ENCODE results near the gene TLE2.

The TLE2 gene

DNA sequence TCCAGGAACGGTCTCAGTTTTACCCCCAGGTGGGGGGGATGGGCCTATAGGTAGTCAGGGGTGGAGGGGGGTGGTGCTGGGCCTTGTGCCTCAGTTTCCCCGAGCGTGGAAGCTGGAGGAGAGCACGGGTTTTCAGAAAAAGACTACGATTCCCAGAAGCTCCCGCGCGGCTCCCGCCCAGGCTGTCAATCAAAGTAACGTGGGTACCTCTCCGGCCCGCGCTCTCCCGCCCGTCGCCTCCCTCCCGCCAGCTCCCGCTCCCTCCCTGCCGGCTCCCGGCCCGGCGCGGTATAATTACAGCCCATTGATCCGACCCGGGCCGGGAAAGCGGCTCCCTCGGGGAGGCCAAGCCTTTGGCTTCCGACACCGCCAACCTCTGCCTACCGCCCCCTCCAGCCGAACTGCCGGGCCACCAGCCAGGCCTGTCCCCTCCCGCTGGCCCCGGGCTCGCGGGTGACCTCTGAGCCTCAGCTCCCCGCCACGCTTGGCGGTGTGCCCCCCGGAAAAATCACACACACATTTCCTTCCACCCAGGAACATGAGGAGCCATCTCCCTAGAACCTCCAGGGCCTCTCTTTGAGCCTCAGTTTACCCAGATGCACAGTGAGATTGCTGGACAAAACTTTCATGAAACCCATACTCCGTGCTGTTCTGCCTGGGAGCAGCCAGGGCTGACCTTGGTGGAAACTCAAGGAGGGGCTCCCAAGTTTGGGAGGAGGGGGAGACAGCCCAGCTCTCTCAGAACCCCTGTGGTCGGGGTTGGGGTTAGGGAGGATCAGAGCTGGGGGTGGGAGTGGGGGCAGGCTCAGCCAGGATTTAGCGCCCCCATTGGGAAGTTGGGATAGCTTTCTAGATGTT lies 7.3 kb upstream of the TLE2 start:
- DNase-seq: peak; percentile 75

DNA sequence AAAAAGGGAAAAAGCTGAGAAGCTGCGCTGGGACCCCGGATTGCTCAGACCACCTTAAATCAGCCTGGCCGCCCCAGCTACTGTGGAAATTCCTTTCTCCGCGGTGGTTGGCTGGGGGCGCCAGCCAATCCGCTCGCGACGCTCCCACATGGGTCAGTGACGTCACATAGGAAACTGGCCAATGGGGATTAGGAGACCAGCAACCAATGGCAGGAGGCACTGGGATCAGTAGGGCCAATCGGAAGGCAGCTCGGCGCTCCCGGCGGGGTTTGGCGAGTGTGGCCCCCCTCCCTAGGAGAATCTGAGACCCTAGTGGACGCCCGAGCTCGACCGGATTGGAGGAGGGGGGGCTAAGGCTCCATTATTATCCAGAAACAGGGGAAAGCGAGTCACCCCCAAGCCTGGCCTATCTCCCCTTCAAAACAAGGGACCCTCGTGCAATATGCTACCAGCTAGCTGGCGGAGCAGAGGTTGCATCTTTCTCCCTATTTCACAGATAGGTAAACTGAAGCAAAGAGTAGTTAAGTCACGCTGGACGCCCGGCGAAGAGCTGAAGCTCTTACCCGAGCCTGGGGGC lies 6.5 kb upstream of the TLE2 start:
- DNase-seq: peak; percentile 89

GRCh38 chr19:3034656-3035541 lies 5.8 kb upstream of the TLE2 start:
- no peak for DNase-seq

DNA sequence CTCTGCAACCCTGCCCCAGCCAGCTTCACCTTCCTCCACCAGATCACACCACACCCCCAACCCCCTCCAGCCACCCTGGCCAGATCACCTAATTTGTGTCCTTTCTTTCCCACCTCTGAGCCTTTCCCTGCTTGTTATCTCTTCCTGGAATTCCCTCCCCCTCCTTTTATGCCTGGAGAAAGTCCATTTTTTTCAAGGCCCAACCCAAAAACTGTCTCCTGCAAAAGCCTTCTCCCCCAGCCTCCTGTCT lies 5.3 kb upstream of the TLE2 start:
- no peak for DNase-seq

DNA sequence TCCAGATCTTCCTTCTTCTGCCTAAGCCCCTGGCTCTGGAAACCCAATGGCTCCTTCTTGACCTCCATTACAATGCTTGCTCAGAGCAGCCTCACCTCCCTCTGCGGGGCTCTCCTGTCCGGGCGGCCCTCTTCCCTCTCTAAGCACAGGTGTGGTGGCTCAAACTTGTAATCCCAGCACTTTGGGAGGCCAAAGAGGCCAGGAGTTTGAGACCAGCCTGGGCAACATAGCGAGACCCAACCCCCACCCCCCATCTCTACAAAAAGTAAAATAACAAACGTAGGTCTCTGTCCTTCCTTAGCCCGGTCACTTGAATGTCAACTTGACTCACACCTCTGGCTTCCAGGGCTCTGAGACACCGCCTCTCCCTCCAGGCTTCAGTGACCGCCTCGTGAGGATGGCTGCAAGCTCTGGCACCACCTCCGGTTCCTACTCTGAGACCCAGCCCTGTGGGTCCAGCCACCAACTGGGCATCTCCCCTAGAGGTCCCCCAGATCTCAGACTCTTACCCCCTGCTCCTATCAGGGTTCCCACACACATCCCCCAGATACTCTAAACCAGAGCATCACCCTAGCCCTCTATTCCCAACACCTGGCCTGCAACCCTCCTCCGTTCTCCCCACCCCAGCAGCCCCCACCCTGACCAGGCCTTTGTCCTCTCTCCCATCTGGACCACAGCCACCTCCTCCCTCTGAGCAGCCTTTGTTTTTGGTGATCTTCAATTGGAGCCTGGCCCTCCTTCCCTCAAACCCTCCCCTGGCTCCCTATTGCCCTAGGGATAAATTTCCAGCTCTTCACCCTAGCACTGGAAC lies 4.7 kb upstream of the TLE2 start:
- no peak for DNase-seq

GRCh38 chr19:3031607-3031867 lies 2.5 kb upstream of the TLE2 start:
- no peak for DNase-seq

DNA sequence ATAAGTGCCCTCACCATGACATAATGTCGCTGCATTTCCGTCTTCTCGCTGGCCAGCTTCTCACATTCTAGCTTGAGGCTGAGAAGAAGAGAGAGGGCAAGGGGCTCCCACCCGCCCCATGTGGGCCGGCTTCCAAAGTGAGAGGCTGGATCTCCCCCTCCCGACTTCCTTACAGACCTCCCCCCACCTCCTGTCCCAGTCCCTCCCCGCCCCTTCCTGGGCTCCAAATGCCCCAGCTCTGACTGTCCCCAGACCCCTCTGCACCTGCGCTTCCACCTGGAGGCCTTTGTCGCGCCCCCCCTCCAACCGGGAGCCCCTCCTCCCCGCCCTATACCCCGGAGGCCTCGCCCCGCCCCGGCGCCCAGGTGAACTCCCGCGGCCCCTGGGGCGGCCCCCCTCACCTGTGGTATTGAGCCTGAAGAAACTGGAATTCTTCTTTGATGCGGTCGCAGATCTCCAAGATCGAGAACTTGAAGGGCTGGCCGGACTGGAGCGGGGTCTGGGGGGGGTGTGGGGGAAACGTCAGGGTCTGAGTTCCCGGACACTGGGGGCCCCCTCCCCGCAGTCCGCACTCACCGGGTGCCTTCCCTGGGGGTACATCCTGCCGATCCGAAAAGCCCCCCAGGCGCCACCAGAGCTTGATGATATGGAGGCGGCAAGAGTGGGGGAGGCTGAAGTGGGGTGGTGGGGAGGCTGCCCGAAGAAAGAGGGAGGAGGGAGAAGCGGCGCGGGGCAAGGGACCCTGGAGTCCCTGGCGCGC lies 595 bp downstream of the TLE2 start:
- no peak for DNase-seq

GRCh38 chr19:3027981-3028304 lies 1.1 kb downstream of the TLE2 start:
- DNase-seq: no peak

DNA sequence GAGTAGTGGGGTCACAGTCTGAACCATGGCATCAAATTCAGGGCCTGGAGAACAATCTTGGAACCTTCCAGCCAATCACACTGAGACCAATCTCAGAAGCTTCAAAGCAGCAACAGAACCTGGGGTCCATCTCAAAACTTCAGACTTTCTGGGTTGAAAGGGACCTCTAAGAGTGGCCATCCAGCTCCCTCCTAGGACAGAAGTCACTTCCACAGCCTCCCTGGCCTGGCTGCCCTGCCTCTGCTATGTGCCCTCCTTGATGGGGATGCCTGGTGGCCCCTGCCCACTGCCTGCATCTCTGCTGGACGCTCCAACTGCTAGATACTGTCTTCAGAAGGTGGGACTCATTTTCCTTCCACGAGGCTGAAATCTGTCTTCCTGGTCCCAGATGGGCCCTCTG lies 1.8 kb downstream of the TLE2 start:
- DNase-seq: no peak

DNA sequence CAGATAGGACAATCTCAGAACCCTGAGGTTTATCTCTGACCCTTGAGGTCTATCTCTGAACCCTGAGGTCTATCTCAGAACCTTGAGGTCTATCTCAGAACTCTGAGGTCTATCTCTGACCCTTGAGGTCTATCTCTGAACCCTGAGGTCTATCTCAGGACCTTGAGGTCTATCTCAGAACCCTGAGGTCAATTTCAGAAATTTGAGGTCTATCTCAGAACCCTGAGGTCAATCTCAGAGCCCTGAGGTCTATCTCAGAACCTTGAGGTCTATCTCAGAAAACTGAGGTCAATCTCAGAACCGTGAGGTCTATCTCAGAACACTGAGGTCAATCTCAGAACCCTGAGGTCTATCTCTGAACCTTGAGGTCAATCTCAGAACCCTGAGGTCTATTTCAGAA lies 2.3 kb downstream of the TLE2 start:
- no peak for DNase-seq

- no peak for DNase-seq
Measured at GRCh38 chr19:3025549-3025886, 3.6 kb downstream of the TLE2 start.

GRCh38 chr19:3024870-3025548 lies 4.1 kb downstream of the TLE2 start:
- no peak for DNase-seq

DNA sequence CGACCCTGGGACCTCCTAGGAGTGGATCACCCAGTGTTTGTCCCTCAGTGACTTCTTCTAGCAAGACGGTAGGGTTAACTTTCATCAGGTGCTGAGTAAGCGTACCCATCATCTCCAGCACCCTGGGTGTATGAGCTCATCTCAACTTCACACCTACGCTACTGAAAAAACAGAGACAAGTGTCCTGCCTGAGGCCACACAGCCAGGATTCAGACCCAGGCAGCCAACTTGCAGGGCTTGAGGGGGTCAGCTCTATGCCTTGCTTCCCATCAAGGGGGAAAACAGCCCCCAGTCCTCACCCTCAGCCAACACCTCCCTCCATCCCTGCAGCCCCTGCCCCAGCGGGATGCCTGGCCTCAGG lies 4.6 kb downstream of the TLE2 start:
- no peak for DNase-seq

GRCh38 chr19:3020321-3020960 lies 8.6 kb downstream of the TLE2 start:
- no peak for DNase-seq

- no peak for DNase-seq
Measured at GRCh38 chr19:3019211-3019854, 9.7 kb downstream of the TLE2 start.

- no peak for DNase-seq
Measured at GRCh38 chr19:3017923-3018322, 11.2 kb downstream of the TLE2 start.

DNA sequence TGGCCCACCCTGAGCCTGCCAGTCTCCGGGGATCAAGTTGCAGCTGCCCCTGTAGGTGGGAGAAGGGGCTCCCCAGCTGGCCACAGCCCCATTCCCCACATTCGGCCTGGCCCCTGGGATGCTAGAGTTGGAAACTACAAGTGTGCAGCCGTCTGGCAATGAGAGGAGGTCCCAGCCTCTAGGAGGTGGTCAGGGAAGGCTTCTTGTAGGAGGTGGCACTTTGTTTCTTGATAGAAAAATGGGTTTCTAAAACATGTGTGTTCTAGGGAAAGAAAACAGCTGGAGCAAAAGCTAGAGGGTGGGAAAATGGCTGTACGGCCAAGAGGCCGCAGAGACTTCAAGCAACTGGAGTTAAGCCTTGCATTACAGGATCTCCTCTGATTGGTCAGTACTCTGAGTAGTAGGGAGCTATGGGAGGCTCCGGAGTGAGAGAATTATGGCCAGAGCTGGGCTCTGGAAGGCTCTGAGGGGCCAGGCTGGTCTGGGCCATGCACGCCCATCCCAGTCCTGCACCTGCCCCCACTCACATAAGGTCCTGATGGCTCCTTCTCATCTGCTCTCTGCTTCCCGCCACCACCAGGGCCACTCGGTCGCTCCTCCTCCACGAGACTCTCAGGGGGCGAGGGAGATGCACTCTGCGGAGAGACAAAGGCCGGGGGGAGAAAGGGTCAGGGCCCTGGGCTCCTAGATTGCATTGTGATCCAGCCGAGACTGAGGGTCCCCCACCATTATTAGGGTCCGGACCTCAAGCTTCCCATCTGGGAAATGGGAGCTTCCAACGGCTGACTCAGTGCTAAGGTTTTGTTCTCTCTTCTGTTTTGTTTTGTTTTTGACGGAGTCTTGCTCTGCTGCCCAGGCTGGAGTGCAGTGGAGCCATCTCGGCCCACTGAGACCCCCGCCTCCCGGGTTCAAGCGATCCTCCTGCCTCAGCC lies 13.7 kb downstream of the TLE2 start:
- no peak for DNase-seq

GRCh38 chr19:3014135-3014534 lies 14.9 kb downstream of the TLE2 start:
- DNase-seq: no peak

GRCh38 chr19:3013263-3013725 lies 15.8 kb downstream of the TLE2 start:
- no peak for DNase-seq

DNA sequence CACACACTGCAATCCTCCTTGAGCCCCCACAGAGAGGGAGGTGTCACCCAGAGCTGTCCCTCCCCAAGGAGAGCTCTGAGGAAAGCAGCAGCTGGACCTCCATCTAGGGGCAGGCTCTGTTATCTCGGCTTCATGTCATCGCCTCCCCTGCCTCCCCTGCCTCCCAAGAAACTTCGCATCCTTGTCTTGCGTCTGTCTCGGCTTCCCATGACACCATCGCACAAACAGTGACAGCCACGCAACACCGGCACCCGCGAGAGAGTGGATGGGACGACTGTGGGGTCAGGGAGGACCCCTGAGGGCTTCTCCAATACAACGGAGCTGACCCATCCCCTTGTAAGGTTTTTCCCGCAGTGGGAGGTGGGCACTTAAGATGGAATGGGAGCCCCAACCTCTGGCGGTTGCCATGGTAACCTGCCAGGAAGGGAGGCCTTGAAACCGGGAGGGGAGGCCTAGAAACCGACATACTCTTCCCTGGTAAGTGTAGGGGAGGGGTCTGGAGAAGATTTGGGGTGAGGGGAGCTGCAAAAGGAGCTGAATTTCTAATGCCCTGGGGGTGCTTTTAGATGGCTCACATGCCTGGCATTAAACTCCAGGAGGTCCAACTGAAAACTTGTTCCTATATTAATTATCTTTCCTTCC lies 16.3 kb downstream of the TLE2 start:
- DNase-seq: no peak
